HepG2 (cell line): Measurements from ENCODE around the gene CEBPE. TPM values are rescaled to one million over a fixed set of nuclear protein-coding genes. Genes with fewer than 3 reads are reported as not detected.
A peak's percentile ranks its signal among the peaks of the same experiment; 100 is the strongest.

Source experiments
- ATF3 ChIP-seq: sonication (generic); formaldehyde crosslinking; IDR thresholded peaks from 2 replicates; pipeline ENCODE4 v1.4.0; 2020; ENCODE audit warnings: missing genetic modification reagents
- CC2D1A ChIP-seq: sonication (generic); formaldehyde crosslinking; IDR thresholded peaks from 2 replicates; pipeline ENCODE4 v1.8.1; 2023; ENCODE audit warnings: mild to moderate bottlenecking, missing genetic modification reagents
- KDM3A ChIP-seq: IDR thresholded peaks from 2 replicates; pipeline ENCODE4 v1.6.1; 2018; ENCODE audit warnings: low read depth, missing compliant biosample characterization
- PREB ChIP-seq: sonication (generic); formaldehyde crosslinking; IDR thresholded peaks from 2 replicates; pipeline ENCODE4 v1.4.0; 2020; ENCODE audit warnings: missing genetic modification reagents
- RBFOX2 ChIP-seq: fragments of 200-400 bp; formaldehyde crosslinking; IDR thresholded peaks from 2 replicates; pipeline ENCODE4 v1.6.1; 2017; ENCODE audit warnings: low read depth, mild to moderate bottlenecking, low read length
- SETDB1 ChIP-seq: sonication (generic); formaldehyde crosslinking; IDR thresholded peaks from 2 replicates; pipeline ENCODE4 v1.5.1; 2020; ENCODE audit warnings: missing genetic modification reagents, mild to moderate bottlenecking, borderline replicate concordance
- SMAD9 ChIP-seq: sonication (generic); formaldehyde crosslinking; IDR thresholded peaks from 2 replicates; pipeline ENCODE4 v1.5.1; 2020; ENCODE audit warnings: mild to moderate bottlenecking, missing genetic modification reagents
- SNAI1 ChIP-seq: sonication (generic); formaldehyde crosslinking; IDR thresholded peaks from 2 replicates; pipeline ENCODE4 v1.5.0; 2020; ENCODE audit warnings: mild to moderate bottlenecking, missing genetic modification reagents, borderline replicate concordance
- TP53 ChIP-seq: sonication (generic); formaldehyde crosslinking; conservative IDR thresholded peaks from 2 replicates; pipeline ENCODE4 v1.4.0; 2020; ENCODE audit warnings: missing genetic modification reagents
- YEATS4 ChIP-seq: sonication (generic); formaldehyde crosslinking; IDR thresholded peaks from 2 replicates; pipeline ENCODE4 v1.4.0; 2020; ENCODE audit warnings: missing genetic modification reagents, borderline replicate concordance
- ZNF747 ChIP-seq: sonication (generic); formaldehyde crosslinking; IDR thresholded peaks from 2 replicates; pipeline ENCODE4 v1.8.1; 2023; ENCODE audit warnings: missing genetic modification reagents, mild to moderate bottlenecking, borderline replicate concordance
- ZNF879 ChIP-seq: sonication (generic); formaldehyde crosslinking; IDR thresholded peaks from 2 replicates; pipeline ENCODE4 v1.8.1; 2023; ENCODE audit warnings: missing genetic modification reagents
- ZSCAN21 ChIP-seq: sonication (generic); formaldehyde crosslinking; IDR thresholded peaks from 2 replicates; pipeline ENCODE4 v1.8.0; 2022; ENCODE audit warnings: mild to moderate bottlenecking, missing genetic modification reagents, moderate library complexity, borderline replicate concordance
- polyA plus RNA-seq, 8 experiments: library from polyadenylated mRNA; depleted of rRNA in 3 of 8; stranded (reverse) in 7 of 8; unstranded in 1 of 8; fragments of >200 nt; fragmentation: Illumina TruSeq in 4 of 8; extraction: Trizol in 4 of 8; gene quantifications; 2 replicates each; pipeline versions ENCODE4 v1.2.1 to v1.2.3, GENCODE V29; 2011 to 2016; ENCODE audit warnings: low read depth in 4 of 8, missing spikeins in 1 of 8, mixed read lengths in 1 of 8; ENCODE audit not compliant: insufficient read depth in 1 of 8
- total RNA-seq, 5 experiments: library from RNA; depleted of rRNA; stranded (reverse); fragments of >200 nt; fragmentation: Illumina TruSeq; extraction: Trizol; gene quantifications; 2 replicates each; pipeline ENCODE4 v1.2.3, GENCODE V29; 2016; ENCODE audit warnings: low read depth in 1 of 5
- TF ChIP-seq, protein P1 (sequence below): sonication (generic); formaldehyde crosslinking; IDR thresholded peaks from 2 replicates; pipeline ENCODE4 v1.5.0; 2020; ENCODE audit warnings: mild to moderate bottlenecking, missing genetic modification reagents
- TF ChIP-seq, protein P2 (sequence below): sonication (generic); formaldehyde crosslinking; IDR thresholded peaks from 2 replicates; pipeline ENCODE4 v1.8.0; 2022; ENCODE audit warnings: missing genetic modification reagents, mild to moderate bottlenecking, borderline replicate concordance
- TF ChIP-seq, protein P3 (sequence below): sonication (generic); formaldehyde crosslinking; conservative IDR thresholded peaks from 2 replicates; pipeline ENCODE4 v1.5.0; 2020; ENCODE audit warnings: missing genetic modification reagents
- TF ChIP-seq, protein P4 (sequence below): sonication (generic); formaldehyde crosslinking; IDR thresholded peaks from 2 replicates; pipeline ENCODE4 v1.5.0; 2020; ENCODE audit warnings: mild to moderate bottlenecking, low read depth, missing genetic modification reagents, borderline replicate concordance

Gene CEBPE
- total and polyA plus RNA-seq, 2 of the 13 experiments (the other 11 are each of a cell fraction or from before 2014, with no cell fraction given) = 0.09 to 0.11 TPM

GRCh38 chr14:23104591-23105347 lies 14.3 kb downstream of the CEBPE start, which contains the start of gene CIROP (continued):
- TF ChIP-seq, protein P1, sequence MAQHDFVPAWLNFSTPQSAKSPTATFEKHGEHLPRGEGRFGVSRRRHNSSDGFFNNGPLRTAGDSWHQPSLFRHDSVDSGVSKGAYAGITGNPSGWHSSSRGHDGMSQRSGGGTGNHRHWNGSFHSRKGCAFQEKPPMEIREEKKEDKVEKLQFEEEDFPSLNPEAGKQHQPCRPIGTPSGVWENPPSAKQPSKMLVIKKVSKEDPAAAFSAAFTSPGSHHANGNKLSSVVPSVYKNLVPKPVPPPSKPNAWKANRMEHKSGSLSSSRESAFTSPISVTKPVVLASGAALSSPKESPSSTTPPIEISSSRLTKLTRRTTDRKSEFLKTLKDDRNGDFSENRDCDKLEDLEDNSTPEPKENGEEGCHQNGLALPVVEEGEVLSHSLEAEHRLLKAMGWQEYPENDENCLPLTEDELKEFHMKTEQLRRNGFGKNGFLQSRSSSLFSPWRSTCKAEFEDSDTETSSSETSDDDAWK (CRISPR knock-in tag) = no peak
- TF ChIP-seq, protein P2, sequence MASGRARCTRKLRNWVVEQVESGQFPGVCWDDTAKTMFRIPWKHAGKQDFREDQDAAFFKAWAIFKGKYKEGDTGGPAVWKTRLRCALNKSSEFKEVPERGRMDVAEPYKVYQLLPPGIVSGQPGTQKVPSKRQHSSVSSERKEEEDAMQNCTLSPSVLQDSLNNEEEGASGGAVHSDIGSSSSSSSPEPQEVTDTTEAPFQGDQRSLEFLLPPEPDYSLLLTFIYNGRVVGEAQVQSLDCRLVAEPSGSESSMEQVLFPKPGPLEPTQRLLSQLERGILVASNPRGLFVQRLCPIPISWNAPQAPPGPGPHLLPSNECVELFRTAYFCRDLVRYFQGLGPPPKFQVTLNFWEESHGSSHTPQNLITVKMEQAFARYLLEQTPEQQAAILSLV = peak; percentile 55; the same call in 1 of the 2 replicates
- no peak for TF ChIP-seq SMAD9
- TF ChIP-seq PREB (CRISPR knock-in tag) = no peak
- TF ChIP-seq ZNF747 (CRISPR knock-in tag) = no peak
- no peak for TF ChIP-seq YEATS4 (CRISPR knock-in tag)
- TF ChIP-seq, protein P3, sequence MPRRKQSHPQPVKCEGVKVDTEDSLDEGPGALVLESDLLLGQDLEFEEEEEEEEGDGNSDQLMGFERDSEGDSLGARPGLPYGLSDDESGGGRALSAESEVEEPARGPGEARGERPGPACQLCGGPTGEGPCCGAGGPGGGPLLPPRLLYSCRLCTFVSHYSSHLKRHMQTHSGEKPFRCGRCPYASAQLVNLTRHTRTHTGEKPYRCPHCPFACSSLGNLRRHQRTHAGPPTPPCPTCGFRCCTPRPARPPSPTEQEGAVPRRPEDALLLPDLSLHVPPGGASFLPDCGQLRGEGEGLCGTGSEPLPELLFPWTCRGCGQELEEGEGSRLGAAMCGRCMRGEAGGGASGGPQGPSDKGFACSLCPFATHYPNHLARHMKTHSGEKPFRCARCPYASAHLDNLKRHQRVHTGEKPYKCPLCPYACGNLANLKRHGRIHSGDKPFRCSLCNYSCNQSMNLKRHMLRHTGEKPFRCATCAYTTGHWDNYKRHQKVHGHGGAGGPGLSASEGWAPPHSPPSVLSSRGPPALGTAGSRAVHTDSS (CRISPR knock-in tag) = 0 out of 2 replicates have a peak, but pooled peaks have one; percentile 21
- no peak for TF ChIP-seq RBFOX2
- no peak for TF ChIP-seq SNAI1 (CRISPR knock-in tag)
- TF ChIP-seq, protein P4, sequence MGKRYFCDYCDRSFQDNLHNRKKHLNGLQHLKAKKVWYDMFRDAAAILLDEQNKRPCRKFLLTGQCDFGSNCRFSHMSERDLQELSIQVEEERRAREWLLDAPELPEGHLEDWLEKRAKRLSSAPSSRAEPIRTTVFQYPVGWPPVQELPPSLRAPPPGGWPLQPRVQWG (CRISPR knock-in tag) = no peak
- no peak for TF ChIP-seq TP53
- no peak for TF ChIP-seq CC2D1A (CRISPR knock-in tag)
- no peak for TF ChIP-seq KDM3A
- TF ChIP-seq SETDB1 = no peak
- TF ChIP-seq ZSCAN21 (CRISPR knock-in tag) = no peak; the same call in 1 of the 2 replicates
- no peak for TF ChIP-seq ZNF879 (CRISPR knock-in tag)
- TF ChIP-seq ATF3 (CRISPR knock-in tag) = no peak
